ENCODE results near the gene GABBR2. TPM values are rescaled to one million over a fixed set of nuclear protein-coding genes. Genes with fewer than 3 reads are reported as not detected.
A peak's percentile ranks its signal among the peaks of the same experiment; 100 is the strongest.

The GABBR2 gene
- total and polyA plus RNA-seq, 12 donors, result 0.17 to 9.0 (median 3.7) TPM

- no peak for TF ChIP-seq POLR2A (IDR thresholded peaks at IDR 0.05)
- TF ChIP-seq CTCF (IDR thresholded peaks at IDR 0.05), result no peak
- no peak overlapping the region for H3K4me3 ChIP-seq
- no peaks in the 10 kb centered on the region for H3K27me3 ChIP-seq
- no peak overlapping the region for H3K27ac ChIP-seq
- H3K9me3 ChIP-seq (replicated peaks in 1 of 3), result no peaks in the 10 kb centered on the region
- no peaks in the 10 kb centered on the region for H3K4me1 ChIP-seq (replicated peaks in 1 of 2)
- no peaks in the 10 kb centered on the region for H3K36me3 ChIP-seq (replicated peaks in 1 of 2)
- intact Hi-C loops (cut with DNase I), result no loop called here
- DNase-seq, result no peak
Measured at GRCh38 chr9:98522487-98522886, 186.2 kb downstream of the GABBR2 start.

DNA sequence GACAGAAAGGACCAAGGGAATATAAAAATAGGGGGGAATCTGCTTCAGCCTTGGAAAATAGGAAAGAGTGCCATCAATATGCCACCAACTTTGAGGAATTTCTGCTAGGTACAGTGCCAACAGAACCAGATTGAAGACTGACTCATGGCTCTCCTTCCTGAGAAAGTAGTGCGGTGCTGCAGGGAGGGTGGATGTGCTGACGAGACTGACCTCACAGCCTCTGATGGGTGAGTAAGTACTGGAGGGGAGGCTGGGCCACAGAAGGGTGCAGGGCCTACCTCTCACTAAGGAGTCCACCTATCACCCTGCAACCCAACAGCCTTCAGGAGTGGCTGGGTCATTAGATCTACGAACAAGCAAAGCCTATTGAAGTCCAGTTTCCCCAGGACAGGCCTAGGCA, 187.6 kb downstream of the GABBR2 start:
- TF ChIP-seq CTCF (IDR thresholded peaks at IDR 0.05) (no peak), POLR2A (IDR thresholded peaks at IDR 0.05) (no peak)
- intact Hi-C loops (cut with DNase I), result no loop called here
- whole genome bisulfite sequencing, 4 donors, result 47 to 72% (median 55%) methylated on average over 3 of the region's 3 CpGs
- H3K4me3 ChIP-seq, result no peak overlapping the region
- H3K4me1 ChIP-seq (replicated peaks in 1 of 2), result no peaks in the 10 kb centered on the region
- no peak overlapping the region for H3K27ac ChIP-seq
- H3K9me3 ChIP-seq (replicated peaks in 1 of 3), result no peaks in the 10 kb centered on the region
- no peaks in the 10 kb centered on the region for H3K27me3 ChIP-seq
- H3K36me3 ChIP-seq (replicated peaks in 1 of 2), result no peaks in the 10 kb centered on the region
- peak in 3 of 7 donors; percentile 30 to 42 (median 30) for DNase-seq

DNA sequence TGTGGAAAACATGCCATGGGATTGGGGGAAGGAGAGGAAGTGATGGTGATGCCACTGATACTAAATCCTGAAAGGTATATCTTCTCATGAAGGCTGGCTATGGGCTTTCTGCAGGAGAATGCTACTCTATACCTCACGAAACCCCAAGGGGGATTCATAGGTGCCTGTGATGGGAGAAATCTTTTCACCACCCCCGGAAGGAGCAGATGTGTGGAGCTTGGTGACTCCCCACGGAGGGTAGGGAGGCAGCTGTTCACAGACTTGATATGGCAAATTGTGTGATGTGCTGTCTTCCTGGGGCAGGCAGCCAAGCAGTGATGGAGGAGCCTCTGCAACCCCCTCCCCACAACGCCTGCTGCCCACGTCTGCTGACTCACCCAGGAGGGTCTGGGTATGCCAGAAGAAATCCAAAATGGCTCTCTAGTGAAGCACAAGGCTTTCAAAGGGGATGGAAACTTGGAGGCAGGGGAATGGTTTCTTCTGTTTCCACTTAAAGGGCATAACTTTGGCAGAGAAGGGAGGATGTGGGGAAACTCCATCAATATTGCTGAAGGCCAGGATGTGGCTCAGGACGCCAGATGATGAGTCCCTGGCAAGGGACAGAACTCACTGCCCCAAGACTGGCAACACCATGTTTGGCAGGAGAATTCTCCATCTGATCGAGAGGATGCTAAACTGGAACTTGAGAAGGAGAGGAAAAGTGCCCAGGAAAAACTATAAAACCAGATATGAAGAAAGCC, 188.3 kb downstream of the GABBR2 start:
- Histone ChIP-seq H3K4me3 (no peak overlapping the region), H3K27me3 (no peaks in the 10 kb centered on the region), H3K27ac (no peak overlapping the region), H3K36me3 (replicated peaks in 1 of 2) (no peaks in the 10 kb centered on the region), H3K9me3 (replicated peaks in 1 of 3) (no peaks in the 10 kb centered on the region), H3K4me1 (replicated peaks in 1 of 2) (no peaks in the 10 kb centered on the region)
- TF ChIP-seq CTCF (IDR thresholded peaks at IDR 0.05) (no peak), POLR2A (IDR thresholded peaks at IDR 0.05) (no peak)
- intact Hi-C loops (cut with DNase I), result no loop called here
- 54 to 58% (median 57%) methylated on average over 5 to 7 of the region's 7 CpGs for WGBS, 4 donors
- no peak for DNase-seq

DNA sequence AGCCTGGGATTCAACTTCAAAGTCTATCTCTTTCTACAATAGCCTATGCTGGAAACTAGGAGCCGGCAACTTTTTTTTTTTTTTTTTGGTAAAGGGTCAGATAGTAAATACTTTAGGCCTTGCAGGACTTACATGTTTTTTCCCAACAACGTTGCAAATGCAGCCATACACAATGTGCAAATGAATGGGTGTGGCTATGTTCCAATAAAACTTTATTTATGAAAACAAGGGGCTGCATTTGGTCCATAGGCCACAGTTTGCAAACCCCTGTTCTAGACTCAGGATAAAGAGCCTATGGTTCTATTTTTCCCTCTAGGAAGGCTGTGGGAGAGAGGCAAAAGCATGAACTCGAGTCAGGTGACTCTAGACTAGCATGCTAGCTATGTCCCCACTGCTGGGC, 189.1 kb downstream of the GABBR2 start:
- 60 to 77% (median 74%) methylated on average over 3 of the region's 3 CpGs for WGBS, 4 donors
- Histone ChIP-seq H3K9me3 (replicated peaks in 1 of 3) (no peaks in the 10 kb centered on the region), H3K4me1 (replicated peaks in 1 of 2) (no peaks in the 10 kb centered on the region), H3K27ac (no peak overlapping the region), H3K27me3 (no peaks in the 10 kb centered on the region), H3K36me3 (replicated peaks in 1 of 2) (no peaks in the 10 kb centered on the region), H3K4me3 (no peak overlapping the region)
- intact Hi-C loops (cut with DNase I), result no loop called here
- TF ChIP-seq CTCF (IDR thresholded peaks at IDR 0.05) (no peak), POLR2A (IDR thresholded peaks at IDR 0.05) (no peak)
- no peak for DNase-seq

All from adrenal gland (tissue), 12 donors.